ENCODE measurements around the gene TRAPPC6A. TPM values are rescaled to one million over a fixed set of nuclear protein-coding genes. Genes with fewer than 3 reads are reported as not detected.
A peak's percentile ranks its signal among the peaks of the same experiment; 100 is the strongest.

TRAPPC6A gene
- total and polyA plus RNA-seq, 2 experiments from 2014 or later = 29.4 to 74.7 TPM

- Histone ChIP-seq H3K36me3 (ENCODE audit: insufficient read depth) (no peaks in the 10 kb centered on the region), H3K4me3 (no peak overlapping the region), H3K9me2 (ENCODE audit: insufficient read depth) (no peaks in the 10 kb centered on the region), H3K27ac (ENCODE audit: low read depth) (no peak overlapping the region), H3K4me1 (ENCODE audit: insufficient read depth) (no peaks in the 10 kb centered on the region; the same call in 1 of the 2 replicates), H3K27me3 (ENCODE audit: insufficient read depth) (peaks cover 43% of the 10 kb centered on the region), H3K4me2 (no peak overlapping the region), H3F3A (replicated peaks; ENCODE audit: low read depth) (0 out of 2 replicates have a peak, but pooled peaks cover 6% of the 10 kb centered on the region), H3K79me2 (replicated peaks; ENCODE audit: insufficient read depth) (no peaks in the 10 kb centered on the region), H4K20me1 (replicated peaks; ENCODE audit: insufficient read depth) (no peaks in the 10 kb centered on the region; the same call in 1 of the 2 replicates), H2AFZ (no peak overlapping the region)
- peaks cover 53% of the 10 kb centered on the region for H3K27me3 Mint-ChIP-seq (ENCODE audit: insufficient read depth, low read depth, poor library complexity)
- peaks cover 10% of the 10 kb centered on the region; the same call in 2 of the 3 replicates for H3K9me3 Mint-ChIP-seq
- H3K4me1 Mint-ChIP-seq = peaks cover 19% of the 10 kb centered on the region
- ATAC-seq (peak; percentile 3; the same call in 1 of the 3 replicates), DNase-seq (ENCODE audit: low spot score) (peak; percentile 54)
- TF ChIP-seq CREB1 (CRISPR knock-in tag; IDR thresholded peaks at IDR 0.05; ENCODE audit: low read depth) (no peak), CTCF (conservative IDR thresholded peaks at IDR 0.05; ENCODE audit: low read depth in 2 of 2) (no peak), STAT1 (IDR thresholded peaks at IDR 0.05; ENCODE audit: unreplicated experiment) (no peak), REST (IDR thresholded peaks at IDR 0.05; ENCODE audit: unreplicated experiment) (no peak), EZH2 (IDR thresholded peaks at IDR 0.05; ENCODE audit: low read depth, unreplicated experiment) (no peak), ZNF331 (CRISPR knock-in tag; IDR thresholded peaks at IDR 0.05; ENCODE audit: low read depth) (no peak), ZNF462 (CRISPR knock-in tag; IDR thresholded peaks at IDR 0.05) (no peak), NANOG (IDR thresholded peaks at IDR 0.05; ENCODE audit: borderline replicate concordance) (no peak), POLR2AphosphoS5 (IDR thresholded peaks at IDR 0.05; ENCODE audit: low read depth) (no peak), ETS1 (IDR thresholded peaks at IDR 0.05) (no peak), JUNB (IDR thresholded peaks at IDR 0.05; ENCODE audit: unreplicated experiment) (no peak)
- no peaks in the 10 kb centered on the region; the same call in 2 of the 3 replicates for H3K36me3 Mint-ChIP-seq (ENCODE audit: low read depth)
- H3K27ac Mint-ChIP-seq = no peak overlapping the region
- no peak overlapping the region for H3K4me3 Mint-ChIP-seq
These were observed 21.9 kb downstream of the TRAPPC6A start for GRCh38 chr19:45156011-45156630.
